A549 (cell line): ENCODE data around the gene KCNQ2.

ENCODE experiments used
- MYC ChIP-seq: IDR thresholded peaks from 2 replicates; pipeline ENCODE4 v1.6.1; 2012; ENCODE audit warnings: mild to moderate bottlenecking, inconsistent platforms, low read length, improper control_type of control experiment, borderline replicate concordance
- TF ChIP-seq, protein P1 (sequence below): fragments of >200 bp; sonication (Bioruptor Twin); formaldehyde crosslinking; IDR thresholded peaks from 3 replicates; pipeline ENCODE4 v1.5.1; 2016
- TF ChIP-seq, protein P2 (sequence below): fragments of 250-450 bp; sonication (Bioruptor Pico); IDR thresholded peaks from 2 replicates; pipeline ENCODE4 v1.5.0; 2021; ENCODE audit warnings: mild to moderate bottlenecking, moderate library complexity, borderline replicate concordance
- TF ChIP-seq, protein P3 (sequence below): IDR thresholded peaks from 2 replicates; pipeline ENCODE4 v1.6.1; 2012
- TF ChIP-seq, protein P4 (sequence below): fragments of 150-350 bp; IDR thresholded peaks from 2 replicates; pipeline ENCODE4 v1.6.1; 2014; ENCODE audit warnings: low read depth, mild to moderate bottlenecking, low read length

DNA sequence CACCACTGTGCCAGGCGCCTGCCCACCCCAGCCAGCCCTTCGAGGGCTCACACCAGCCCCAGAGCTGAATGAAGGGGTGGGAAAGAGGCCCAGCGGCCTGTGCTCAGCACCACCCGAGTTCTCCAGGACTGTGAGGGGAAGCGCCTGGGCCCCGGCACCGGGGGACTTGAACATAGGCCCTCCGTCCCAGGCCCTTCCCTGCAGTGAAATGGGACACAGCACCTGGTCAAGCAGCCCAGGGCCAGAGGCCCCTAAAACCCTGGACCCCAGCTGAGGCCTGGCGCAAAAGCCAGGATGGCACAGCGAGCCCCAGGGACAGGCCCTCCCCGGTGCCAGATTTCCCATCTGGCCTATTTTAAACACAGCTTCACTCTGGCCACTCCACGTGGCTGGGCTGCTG lies 4.0 kb downstream of the KCNQ2 start:
- TF ChIP-seq, protein P1, sequence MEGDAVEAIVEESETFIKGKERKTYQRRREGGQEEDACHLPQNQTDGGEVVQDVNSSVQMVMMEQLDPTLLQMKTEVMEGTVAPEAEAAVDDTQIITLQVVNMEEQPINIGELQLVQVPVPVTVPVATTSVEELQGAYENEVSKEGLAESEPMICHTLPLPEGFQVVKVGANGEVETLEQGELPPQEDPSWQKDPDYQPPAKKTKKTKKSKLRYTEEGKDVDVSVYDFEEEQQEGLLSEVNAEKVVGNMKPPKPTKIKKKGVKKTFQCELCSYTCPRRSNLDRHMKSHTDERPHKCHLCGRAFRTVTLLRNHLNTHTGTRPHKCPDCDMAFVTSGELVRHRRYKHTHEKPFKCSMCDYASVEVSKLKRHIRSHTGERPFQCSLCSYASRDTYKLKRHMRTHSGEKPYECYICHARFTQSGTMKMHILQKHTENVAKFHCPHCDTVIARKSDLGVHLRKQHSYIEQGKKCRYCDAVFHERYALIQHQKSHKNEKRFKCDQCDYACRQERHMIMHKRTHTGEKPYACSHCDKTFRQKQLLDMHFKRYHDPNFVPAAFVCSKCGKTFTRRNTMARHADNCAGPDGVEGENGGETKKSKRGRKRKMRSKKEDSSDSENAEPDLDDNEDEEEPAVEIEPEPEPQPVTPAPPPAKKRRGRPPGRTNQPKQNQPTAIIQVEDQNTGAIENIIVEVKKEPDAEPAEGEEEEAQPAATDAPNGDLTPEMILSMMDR: no peak
- TF ChIP-seq MYC: no peak
- TF ChIP-seq, protein P2, sequence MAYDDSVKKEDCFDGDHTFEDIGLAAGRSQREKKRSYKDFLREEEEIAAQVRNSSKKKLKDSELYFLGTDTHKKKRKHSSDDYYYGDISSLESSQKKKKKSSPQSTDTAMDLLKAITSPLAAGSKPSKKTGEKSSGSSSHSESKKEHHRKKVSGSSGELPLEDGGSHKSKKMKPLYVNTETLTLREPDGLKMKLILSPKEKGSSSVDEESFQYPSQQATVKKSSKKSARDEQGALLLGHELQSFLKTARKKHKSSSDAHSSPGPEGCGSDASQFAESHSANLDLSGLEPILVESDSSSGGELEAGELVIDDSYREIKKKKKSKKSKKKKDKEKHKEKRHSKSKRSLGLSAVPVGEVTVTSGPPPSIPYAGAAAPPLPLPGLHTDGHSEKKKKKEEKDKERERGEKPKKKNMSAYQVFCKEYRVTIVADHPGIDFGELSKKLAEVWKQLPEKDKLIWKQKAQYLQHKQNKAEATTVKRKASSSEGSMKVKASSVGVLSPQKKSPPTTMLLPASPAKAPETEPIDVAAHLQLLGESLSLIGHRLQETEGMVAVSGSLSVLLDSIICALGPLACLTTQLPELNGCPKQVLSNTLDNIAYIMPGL (CRISPR knock-in tag): no peak
- TF ChIP-seq, protein P3, sequence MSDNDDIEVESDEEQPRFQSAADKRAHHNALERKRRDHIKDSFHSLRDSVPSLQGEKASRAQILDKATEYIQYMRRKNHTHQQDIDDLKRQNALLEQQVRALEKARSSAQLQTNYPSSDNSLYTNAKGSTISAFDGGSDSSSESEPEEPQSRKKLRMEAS: no peak
- TF ChIP-seq, protein P4, sequence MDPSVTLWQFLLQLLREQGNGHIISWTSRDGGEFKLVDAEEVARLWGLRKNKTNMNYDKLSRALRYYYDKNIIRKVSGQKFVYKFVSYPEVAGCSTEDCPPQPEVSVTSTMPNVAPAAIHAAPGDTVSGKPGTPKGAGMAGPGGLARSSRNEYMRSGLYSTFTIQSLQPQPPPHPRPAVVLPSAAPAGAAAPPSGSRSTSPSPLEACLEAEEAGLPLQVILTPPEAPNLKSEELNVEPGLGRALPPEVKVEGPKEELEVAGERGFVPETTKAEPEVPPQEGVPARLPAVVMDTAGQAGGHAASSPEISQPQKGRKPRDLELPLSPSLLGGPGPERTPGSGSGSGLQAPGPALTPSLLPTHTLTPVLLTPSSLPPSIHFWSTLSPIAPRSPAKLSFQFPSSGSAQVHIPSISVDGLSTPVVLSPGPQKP: no peak
